IMR-90 (cell line): Measurements from ENCODE around the gene HMCES. TPM values are rescaled to one million over a fixed set of nuclear protein-coding genes. Genes with fewer than 3 reads are reported as not detected.

ENCODE experiments used
- ATAC-seq: fragments of 200-7000 bp; cut with Tn5 transposase; 2 replicates; pipeline ENCODE4 v1.9.1; 2020; ENCODE audit warnings: low read depth, mild to moderate bottlenecking, moderate library complexity
- BruUV-seq: library from RNA; stranded (reverse); fragments of 400-500 nt; replicated peaks from 2 replicates; lab custom pipeline; 2021; lab: Mats Ljungman, UMichigan
- CTCF ChIA-PET: fragments of 300-600 bp; formaldehyde crosslinking; extraction: SDS; loops from one replicate; lab custom pipeline; 2021; ENCODE audit warnings: antibody characterized with exemption; lab: Yijun Ruan, JAX
- POLR2A ChIA-PET: fragments of 300-600 bp; sonication (Branson Sonifier 250); formaldehyde crosslinking; loops from one replicate; lab custom pipeline; 2022; ENCODE audit warnings: antibody characterized with exemption; ENCODE audit not compliant: unreplicated experiment; lab: Charles Lee
- DNase-seq: peaks from one replicate; pipeline ENCODE4 v3.0.0; 2013
- H2AFZ ChIP-seq: replicated peaks from 2 replicates; pipeline ENCODE3; 2013; ENCODE audit warnings: low read length, mild to moderate bottlenecking; ENCODE audit not compliant: poor library complexity
- H2AK5ac ChIP-seq: 2 replicates; pipeline ENCODE4 v1.6.1; 2013; ENCODE audit warnings: low read depth, low read length, inconsistent platforms
- H2AK9ac ChIP-seq: replicated peaks from 2 replicates; pipeline ENCODE3; 2013; ENCODE audit warnings: mild to moderate bottlenecking, low read depth, low read length, moderate library complexity; ENCODE audit not compliant: poor library complexity
- H2BK120ac ChIP-seq: 2 replicates; pipeline ENCODE4 v1.6.1; 2013; ENCODE audit warnings: low read depth, low read length, inconsistent platforms
- H2BK15ac ChIP-seq: 3 replicates; pipeline ENCODE4 v1.6.1; 2013; ENCODE audit warnings: low read depth, low read length, inconsistent platforms
- H2BK20ac ChIP-seq: 2 replicates; pipeline ENCODE4 v1.6.1; 2013; ENCODE audit warnings: low read depth, mild to moderate bottlenecking, inconsistent platforms, low read length, moderate library complexity
- H2BK5ac ChIP-seq: 2 replicates; pipeline ENCODE4 v1.6.1; 2013; ENCODE audit warnings: mild to moderate bottlenecking, low read depth, low read length, inconsistent platforms; ENCODE audit not compliant: poor library complexity, severe bottlenecking
- H3K14ac ChIP-seq: replicated peaks from 2 replicates; pipeline ENCODE4 v1.6.1; 2013; ENCODE audit warnings: low read depth, low read length, inconsistent platforms
- H3K18ac ChIP-seq: 2 replicates; pipeline ENCODE4 v1.6.1; 2013; ENCODE audit warnings: low read depth, low read length, control low read depth
- H3K23ac ChIP-seq: 2 replicates; pipeline ENCODE4 v1.6.1; 2013; ENCODE audit warnings: low read depth, low read length, inconsistent platforms
- H3K27ac ChIP-seq: 2 replicates; pipeline ENCODE4 v1.5.1; 2013; ENCODE audit warnings: mild to moderate bottlenecking, control low read depth, low read length; ENCODE audit not compliant: insufficient read depth
- H3K27me3 ChIP-seq: 2 replicates; pipeline ENCODE4 v1.6.1; 2013; ENCODE audit warnings: low read length; ENCODE audit not compliant: control insufficient read depth, insufficient read depth
- H3K36me3 ChIP-seq: 2 replicates; pipeline ENCODE4 v1.6.1; 2013; ENCODE audit warnings: low read length, mixed read lengths; ENCODE audit not compliant: control insufficient read depth, insufficient read depth
- H3K4ac ChIP-seq: 2 replicates; pipeline ENCODE4 v1.6.1; 2013; ENCODE audit warnings: low read depth, low read length, inconsistent platforms
- H3K4me1 ChIP-seq: 2 replicates; pipeline ENCODE4 v1.6.1; 2013; ENCODE audit warnings: low read length, mixed read lengths; ENCODE audit not compliant: control insufficient read depth, insufficient read depth
- H3K4me2 ChIP-seq: 2 replicates; pipeline ENCODE4 v1.6.1; 2013; ENCODE audit warnings: low read depth, mild to moderate bottlenecking, control low read depth, low read length, moderate library complexity
- H3K4me3 ChIP-seq: 2 replicates; pipeline ENCODE4 v1.5.1; 2013; ENCODE audit warnings: low read depth, mild to moderate bottlenecking, control low read depth, low read length, moderate library complexity; ENCODE audit not compliant: insufficient read depth
- H3K56ac ChIP-seq: 2 replicates; pipeline ENCODE4 v1.6.1; 2013; ENCODE audit warnings: low read length, inconsistent platforms; ENCODE audit not compliant: insufficient read depth; ENCODE audit errors: extremely low read depth
- H3K79me1 ChIP-seq, 2 experiments: 2 replicates each; pipeline ENCODE4 v1.6.1; 2013; ENCODE audit warnings: low read length in 2 of 2, inconsistent platforms in 1 of 2, low read depth in 1 of 2
- H3K9ac ChIP-seq: 2 replicates; pipeline ENCODE4 v1.6.1; 2013; ENCODE audit warnings: low read depth, low read length, control low read depth
- H3K9me1 ChIP-seq: 2 replicates; pipeline ENCODE4 v1.6.1; 2013; ENCODE audit warnings: low read length, inconsistent platforms; ENCODE audit not compliant: insufficient read depth
- H3K9me3 ChIP-seq: 2 replicates; pipeline ENCODE4 v1.6.1; 2013; ENCODE audit warnings: low read length; ENCODE audit not compliant: control insufficient read depth, insufficient read depth
- H4K20me1 ChIP-seq: 2 replicates; pipeline ENCODE4 v1.6.1; 2013; ENCODE audit warnings: low read length, inconsistent platforms; ENCODE audit not compliant: insufficient read depth
- H4K5ac ChIP-seq: 2 replicates; pipeline ENCODE4 v1.6.1; 2013; ENCODE audit warnings: mild to moderate bottlenecking, low read depth, low read length, control low read depth
- H4K8ac ChIP-seq, 2 experiments: 2 replicates each; pipeline ENCODE4 v1.6.1; 2013; ENCODE audit warnings: low read depth in 2 of 2, low read length in 2 of 2, control low read depth in 1 of 2, inconsistent platforms in 1 of 2
- H4K91ac ChIP-seq: 2 replicates; pipeline ENCODE4 v1.6.1; 2013; ENCODE audit warnings: low read depth, low read length, inconsistent platforms; ENCODE audit not compliant: insufficient read depth
- BHLHE40 ChIP-seq: fragments of 150-350 bp; IDR thresholded peaks from 2 replicates; pipeline ENCODE4 v1.6.1; 2016; ENCODE audit warnings: mild to moderate bottlenecking, low read depth, low read length
- CEBPB ChIP-seq: IDR thresholded peaks from 2 replicates; pipeline ENCODE4 v1.6.1; 2012; ENCODE audit warnings: low read depth, low read length, improper control_type of control experiment
- CHD1 ChIP-seq: IDR thresholded peaks from 2 replicates; pipeline ENCODE4 v1.6.1; 2012; ENCODE audit warnings: low read depth, low read length, improper control_type of control experiment
- FOS ChIP-seq: fragments of 150-350 bp; IDR thresholded peaks from 2 replicates; pipeline ENCODE4 v1.6.1; 2016; ENCODE audit warnings: low read depth, low read length
- MAFK ChIP-seq: IDR thresholded peaks from 2 replicates; pipeline ENCODE4 v1.6.1; 2012; ENCODE audit warnings: low read depth, low read length, improper control_type of control experiment
- MAZ ChIP-seq: IDR thresholded peaks from 2 replicates; pipeline ENCODE4 v1.6.1; 2012; ENCODE audit warnings: low read depth, mild to moderate bottlenecking, low read length, improper control_type of control experiment, moderate library complexity, borderline replicate concordance
- MXI1 ChIP-seq: IDR thresholded peaks from 2 replicates; pipeline ENCODE4 v1.6.1; 2012; ENCODE audit warnings: low read depth, mild to moderate bottlenecking, low read length, moderate library complexity, borderline replicate concordance
- NFE2L2 ChIP-seq: fragments of 150-350 bp; IDR thresholded peaks from 2 replicates; pipeline ENCODE4 v1.6.1; 2016; ENCODE audit warnings: low read depth, mild to moderate bottlenecking, low read length
- POLR2A ChIP-seq: IDR thresholded peaks from 2 replicates; pipeline ENCODE4 v1.6.1; 2012; ENCODE audit warnings: mild to moderate bottlenecking, low read depth, low read length
- RAD21 ChIP-seq: IDR thresholded peaks from 2 replicates; pipeline ENCODE4 v1.6.1; 2012; ENCODE audit warnings: low read length, improper control_type of control experiment
- RCOR1 ChIP-seq: IDR thresholded peaks from 2 replicates; pipeline ENCODE4 v1.6.1; 2012; ENCODE audit warnings: mild to moderate bottlenecking, low read length, improper control_type of control experiment; ENCODE audit not compliant: insufficient replicate concordance
- RFX5 ChIP-seq: IDR thresholded peaks from 2 replicates; pipeline ENCODE4 v1.8.0; 2012; ENCODE audit warnings: low read depth, mild to moderate bottlenecking, low read length, moderate library complexity
- SMC3 ChIP-seq: fragments of 150-350 bp; IDR thresholded peaks from 2 replicates; pipeline ENCODE4 v1.6.1; 2016; ENCODE audit warnings: low read depth, mild to moderate bottlenecking, antibody characterized with exemption, low read length, moderate library complexity
- WGBS, 2 experiments: methylation state at CpG; one replicate each; pipeline versions ENCODE4 v1.1.5 to v1.1.7; 2013; ENCODE audit warnings: missing lambda C conversion rate in 2 of 2; ENCODE audit not compliant: insufficient read length in 1 of 2; ENCODE audit errors: extremely low coverage in 2 of 2; 5-methylcytosine and 5-hydroxymethylcytosine counted together
- dilution Hi-C: fragments of 300-500 bp; cut with HindIII; formaldehyde crosslinking; loops from one replicate; pipeline ENCODE4 v1.14.3; 2018; ENCODE audit warnings: low sequenced_read_pairs; ENCODE audit not compliant: unreplicated experiment
- in situ Hi-C: fragments of 300-500 bp; cut with MboI; formaldehyde crosslinking; loops from 3 replicates; pipeline ENCODE4 v1.14.3; 2019; ENCODE audit warnings: low sequenced_read_pairs, inconsistent platforms, mixed read lengths
- intact Hi-C: fragments of 100-400 bp; cut with micrococcal nuclease; formaldehyde crosslinking; loops from 2 replicates; pipeline ENCODE4 v1.10.0; 2022
- polyA plus RNA-seq, 3 experiments: library from polyadenylated mRNA; depleted of rRNA; stranded (reverse); fragments of >200 nt; gene quantifications; 2 replicates each; pipeline ENCODE4 v1.2.3, GENCODE V29; 2012; ENCODE audit warnings: low replicate concordance in 1 of 3
- total RNA-seq: library from RNA; depleted of rRNA; stranded (reverse); fragments of >200 nt; gene quantifications from 2 replicates; pipeline ENCODE4 v1.2.3, GENCODE V29; 2012
- TF ChIP-seq, protein P1 (sequence below): fragments of 150-350 bp; IDR thresholded peaks from 2 replicates; pipeline ENCODE4 v1.6.1; 2016; ENCODE audit warnings: low read depth, mild to moderate bottlenecking, low read length, moderate library complexity, borderline replicate concordance
- TF ChIP-seq, protein P2 (sequence below): fragments of 150-350 bp; IDR thresholded peaks from 2 replicates; pipeline ENCODE4 v1.6.1; 2017; ENCODE audit warnings: mild to moderate bottlenecking, antibody characterized with exemption, low read length, low read depth
- TF ChIP-seq, protein P3 (sequence below): conservative IDR thresholded peaks from 2 replicates; pipeline ENCODE4 v1.5.1; 2012; ENCODE audit warnings: mild to moderate bottlenecking, low read depth, low read length, improper control_type of control experiment

Gene HMCES
- total and polyA plus RNA-seq, 2 of the 4 experiments (the other 2 are of a cell fraction), result 26.0 to 30.5 TPM

DNA sequence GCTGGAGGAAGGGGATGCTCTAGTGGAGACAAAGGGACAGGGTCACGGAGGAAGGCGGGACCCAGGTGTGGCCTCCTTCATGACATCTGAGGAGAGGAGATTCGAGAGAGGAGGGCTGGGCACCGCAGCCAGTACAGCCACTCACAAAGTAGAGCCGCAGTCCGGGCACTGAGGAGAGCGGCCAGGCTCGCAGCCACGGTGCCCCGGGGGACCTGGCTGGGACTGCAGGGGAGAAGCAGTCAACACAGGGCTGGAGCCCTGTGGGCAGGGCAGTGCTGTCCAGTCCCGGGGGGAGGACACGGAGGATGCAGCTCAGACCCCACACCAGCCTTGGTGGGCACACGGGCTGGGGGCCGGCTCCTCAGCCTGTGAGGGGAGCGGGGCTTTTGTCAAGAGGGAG lies 40.3 kb downstream of the HMCES start:
- 97% methylated on average over 9 of the region's 15 CpGs; no CpG with 5 or more reads in 1 of the 2 experiments for WGBS, 2 experiments
- Histone ChIP-seq H3K56ac (no peak overlapping the region), H2BK20ac (no peak overlapping the region), H3K27ac (no peak overlapping the region), H4K8ac (no peak overlapping the region), H3K4me2 (no peak overlapping the region), H3K14ac (no peak overlapping the region), H3K18ac (no peak overlapping the region), H3K27me3 (no peaks in the 10 kb centered on the region), H2BK5ac (no peak overlapping the region), H3K23ac (no peak overlapping the region), H4K91ac (no peak overlapping the region), H3K4me3 (no peak overlapping the region), H2AK5ac (no peak overlapping the region), H2AFZ (no peak overlapping the region), H3K4me1 (peaks cover 6% of the 10 kb centered on the region; the same call in 1 of the 2 replicates), H4K20me1 (peaks cover 5% of the 10 kb centered on the region; the same call in 1 of the 2 replicates), H3K9me1 (peaks cover 12% of the 10 kb centered on the region), H2AK9ac (no peak overlapping the region), H3K79me1 (peaks cover 0 to 37% of the 10 kb centered on the region in 2 experiments; a peak in 3 of 4 replicates), H3K36me3 (peaks cover 8% of the 10 kb centered on the region), H2BK120ac (no peak overlapping the region), H2BK15ac (no peak overlapping the region), H3K9ac (no peak overlapping the region), H4K5ac (no peak overlapping the region), H3K4ac (no peak overlapping the region), H3K9me3 (no peaks in the 10 kb centered on the region)
- DNase-seq (no peak), ATAC-seq (no peak)
- CTCF ChIA-PET, result no interaction called here
- in situ Hi-C loops (no loop called here), dilution Hi-C loops (no loop called here), intact Hi-C loops (no loop called here)
- POLR2A ChIA-PET, result no interaction called here
- TF ChIP-seq, protein P1, sequence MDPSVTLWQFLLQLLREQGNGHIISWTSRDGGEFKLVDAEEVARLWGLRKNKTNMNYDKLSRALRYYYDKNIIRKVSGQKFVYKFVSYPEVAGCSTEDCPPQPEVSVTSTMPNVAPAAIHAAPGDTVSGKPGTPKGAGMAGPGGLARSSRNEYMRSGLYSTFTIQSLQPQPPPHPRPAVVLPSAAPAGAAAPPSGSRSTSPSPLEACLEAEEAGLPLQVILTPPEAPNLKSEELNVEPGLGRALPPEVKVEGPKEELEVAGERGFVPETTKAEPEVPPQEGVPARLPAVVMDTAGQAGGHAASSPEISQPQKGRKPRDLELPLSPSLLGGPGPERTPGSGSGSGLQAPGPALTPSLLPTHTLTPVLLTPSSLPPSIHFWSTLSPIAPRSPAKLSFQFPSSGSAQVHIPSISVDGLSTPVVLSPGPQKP, result no peak
- TF ChIP-seq RFX5 (no peak), RAD21 (no peak), CEBPB (no peak), BHLHE40 (no peak), MAFK (no peak), POLR2A (no peak), RCOR1 (no peak), MAZ (no peak), MXI1 (no peak), CHD1 (no peak), NFE2L2 (no peak), SMC3 (no peak), FOS (no peak)
- TF ChIP-seq, protein P2, sequence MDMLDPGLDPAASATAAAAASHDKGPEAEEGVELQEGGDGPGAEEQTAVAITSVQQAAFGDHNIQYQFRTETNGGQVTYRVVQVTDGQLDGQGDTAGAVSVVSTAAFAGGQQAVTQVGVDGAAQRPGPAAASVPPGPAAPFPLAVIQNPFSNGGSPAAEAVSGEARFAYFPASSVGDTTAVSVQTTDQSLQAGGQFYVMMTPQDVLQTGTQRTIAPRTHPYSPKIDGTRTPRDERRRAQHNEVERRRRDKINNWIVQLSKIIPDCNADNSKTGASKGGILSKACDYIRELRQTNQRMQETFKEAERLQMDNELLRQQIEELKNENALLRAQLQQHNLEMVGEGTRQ, result no peak
- TF ChIP-seq, protein P3, sequence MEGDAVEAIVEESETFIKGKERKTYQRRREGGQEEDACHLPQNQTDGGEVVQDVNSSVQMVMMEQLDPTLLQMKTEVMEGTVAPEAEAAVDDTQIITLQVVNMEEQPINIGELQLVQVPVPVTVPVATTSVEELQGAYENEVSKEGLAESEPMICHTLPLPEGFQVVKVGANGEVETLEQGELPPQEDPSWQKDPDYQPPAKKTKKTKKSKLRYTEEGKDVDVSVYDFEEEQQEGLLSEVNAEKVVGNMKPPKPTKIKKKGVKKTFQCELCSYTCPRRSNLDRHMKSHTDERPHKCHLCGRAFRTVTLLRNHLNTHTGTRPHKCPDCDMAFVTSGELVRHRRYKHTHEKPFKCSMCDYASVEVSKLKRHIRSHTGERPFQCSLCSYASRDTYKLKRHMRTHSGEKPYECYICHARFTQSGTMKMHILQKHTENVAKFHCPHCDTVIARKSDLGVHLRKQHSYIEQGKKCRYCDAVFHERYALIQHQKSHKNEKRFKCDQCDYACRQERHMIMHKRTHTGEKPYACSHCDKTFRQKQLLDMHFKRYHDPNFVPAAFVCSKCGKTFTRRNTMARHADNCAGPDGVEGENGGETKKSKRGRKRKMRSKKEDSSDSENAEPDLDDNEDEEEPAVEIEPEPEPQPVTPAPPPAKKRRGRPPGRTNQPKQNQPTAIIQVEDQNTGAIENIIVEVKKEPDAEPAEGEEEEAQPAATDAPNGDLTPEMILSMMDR, result no peak
- BruUV-seq, result no TSS peak
